ENCODE data around the gene HUWE1.
"Not testable (repeated sequence)": the region's sequence is repeated elsewhere in the genome, so short reads cannot be mapped to it uniquely, and the experiment has no call there.

HUWE1 gene, protein sequence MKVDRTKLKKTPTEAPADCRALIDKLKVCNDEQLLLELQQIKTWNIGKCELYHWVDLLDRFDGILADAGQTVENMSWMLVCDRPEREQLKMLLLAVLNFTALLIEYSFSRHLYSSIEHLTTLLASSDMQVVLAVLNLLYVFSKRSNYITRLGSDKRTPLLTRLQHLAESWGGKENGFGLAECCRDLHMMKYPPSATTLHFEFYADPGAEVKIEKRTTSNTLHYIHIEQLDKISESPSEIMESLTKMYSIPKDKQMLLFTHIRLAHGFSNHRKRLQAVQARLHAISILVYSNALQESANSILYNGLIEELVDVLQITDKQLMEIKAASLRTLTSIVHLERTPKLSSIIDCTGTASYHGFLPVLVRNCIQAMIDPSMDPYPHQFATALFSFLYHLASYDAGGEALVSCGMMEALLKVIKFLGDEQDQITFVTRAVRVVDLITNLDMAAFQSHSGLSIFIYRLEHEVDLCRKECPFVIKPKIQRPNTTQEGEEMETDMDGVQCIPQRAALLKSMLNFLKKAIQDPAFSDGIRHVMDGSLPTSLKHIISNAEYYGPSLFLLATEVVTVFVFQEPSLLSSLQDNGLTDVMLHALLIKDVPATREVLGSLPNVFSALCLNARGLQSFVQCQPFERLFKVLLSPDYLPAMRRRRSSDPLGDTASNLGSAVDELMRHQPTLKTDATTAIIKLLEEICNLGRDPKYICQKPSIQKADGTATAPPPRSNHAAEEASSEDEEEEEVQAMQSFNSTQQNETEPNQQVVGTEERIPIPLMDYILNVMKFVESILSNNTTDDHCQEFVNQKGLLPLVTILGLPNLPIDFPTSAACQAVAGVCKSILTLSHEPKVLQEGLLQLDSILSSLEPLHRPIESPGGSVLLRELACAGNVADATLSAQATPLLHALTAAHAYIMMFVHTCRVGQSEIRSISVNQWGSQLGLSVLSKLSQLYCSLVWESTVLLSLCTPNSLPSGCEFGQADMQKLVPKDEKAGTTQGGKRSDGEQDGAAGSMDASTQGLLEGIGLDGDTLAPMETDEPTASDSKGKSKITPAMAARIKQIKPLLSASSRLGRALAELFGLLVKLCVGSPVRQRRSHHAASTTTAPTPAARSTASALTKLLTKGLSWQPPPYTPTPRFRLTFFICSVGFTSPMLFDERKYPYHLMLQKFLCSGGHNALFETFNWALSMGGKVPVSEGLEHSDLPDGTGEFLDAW (N-terminal part only)

DNA sequence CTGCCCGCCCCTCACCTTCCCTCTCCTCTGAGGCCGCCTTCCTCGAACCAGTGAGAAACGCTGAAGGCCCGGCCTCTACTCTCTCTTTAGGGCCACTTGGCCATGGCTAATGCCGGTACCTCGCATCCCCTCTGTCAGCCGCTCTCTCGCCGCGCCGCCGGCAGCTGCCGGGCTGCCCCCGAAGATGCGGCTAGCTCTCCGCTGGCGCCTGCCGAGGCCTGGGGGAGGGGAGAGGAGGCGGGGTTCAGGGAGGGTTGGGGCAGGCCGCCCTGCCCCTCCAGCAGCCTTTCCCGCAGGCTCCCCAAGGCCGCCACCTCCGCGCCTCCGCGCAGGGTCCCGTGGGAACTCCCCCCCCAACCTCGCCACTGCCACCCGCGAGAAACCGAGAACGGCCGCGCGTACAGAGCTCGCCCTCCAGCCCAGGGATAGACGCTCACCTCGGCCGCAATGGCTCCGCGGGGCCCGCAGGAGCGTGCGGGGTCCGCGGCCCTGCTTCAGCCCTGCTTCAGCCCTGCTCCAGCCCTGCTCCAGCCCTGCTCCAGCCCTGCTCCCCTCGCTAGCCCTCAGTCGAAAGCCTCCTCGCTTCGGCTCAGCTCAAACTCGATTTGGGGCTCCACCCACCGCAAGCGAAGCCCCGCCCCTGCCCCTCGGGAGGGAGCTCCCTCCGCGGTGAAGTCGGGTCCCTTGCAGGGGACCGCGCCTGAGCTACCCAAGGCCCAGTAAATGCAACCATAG, at the start of gene HUWE1:
TSS of gene HUWE1 (minus strand) at position 569 of the 735 bp plus-strand sequence. CDS start 32,612 bp downstream, outside the sequence.
- DNase-seq (ENCODE audit: low read depth), result no peak

DNA sequence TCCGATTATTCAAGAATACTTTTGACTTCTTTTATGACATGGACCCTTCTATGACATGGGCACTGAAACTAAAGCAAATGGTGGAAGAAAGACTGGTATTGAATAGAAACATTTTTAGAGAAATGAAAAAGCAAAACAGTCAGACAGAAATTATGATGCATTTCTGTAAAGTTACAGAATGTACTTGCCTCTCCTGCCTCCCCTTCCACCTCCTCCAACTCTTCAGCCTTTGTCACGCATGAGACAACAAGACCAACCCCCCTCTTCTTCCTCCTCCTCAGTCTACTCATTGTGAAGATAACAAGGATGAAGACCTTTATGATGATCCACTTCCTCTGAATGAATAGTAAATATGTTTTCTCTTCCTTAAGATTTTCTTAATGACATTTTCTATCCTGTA, 46.3 kb upstream of the HUWE1 start:
- no peak for DNase-seq (ENCODE audit: low read depth)

DNA sequence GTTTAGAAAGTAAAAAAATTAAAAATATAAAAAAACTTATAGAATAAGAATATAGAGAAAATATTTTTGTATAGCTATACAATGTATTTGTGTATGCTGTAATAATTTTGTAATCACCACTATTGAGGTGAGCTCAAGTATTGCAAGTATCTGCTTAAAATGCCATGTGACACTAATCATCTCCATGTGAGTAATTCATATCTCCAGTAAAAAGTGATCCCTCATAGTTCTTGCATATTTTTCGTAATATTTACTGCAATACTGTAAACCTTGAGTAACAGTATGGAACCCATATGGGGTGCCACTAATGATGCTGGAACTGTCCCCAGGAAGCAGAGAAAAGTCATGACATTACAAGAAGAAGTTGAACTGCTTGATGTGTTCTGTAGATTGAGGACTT, 43.2 kb upstream of the HUWE1 start:
- DNase-seq (ENCODE audit: low read depth), result no peak

DNA sequence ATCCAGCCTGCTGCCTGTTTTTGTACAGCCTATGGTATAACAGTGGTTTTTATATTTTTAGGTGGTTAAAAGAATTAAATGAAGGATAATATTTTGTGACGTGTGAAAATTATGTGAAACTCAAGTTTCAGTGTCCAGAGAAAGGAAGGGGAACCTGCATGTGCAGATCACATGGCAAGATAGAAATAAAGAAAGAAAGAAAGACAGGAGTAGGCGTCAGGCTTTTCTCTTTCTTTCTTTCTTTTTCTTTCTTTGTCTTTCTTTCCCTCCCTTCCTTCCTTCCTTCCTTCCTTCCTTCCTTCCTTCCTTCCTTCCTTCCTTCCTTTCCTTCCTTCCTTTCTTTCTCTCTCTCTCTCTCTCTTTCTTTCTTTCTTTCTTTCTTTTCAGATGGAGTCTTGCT, 42.0 kb upstream of the HUWE1 start:
- DNase-seq (ENCODE audit: low read depth), result no peak

DNA sequence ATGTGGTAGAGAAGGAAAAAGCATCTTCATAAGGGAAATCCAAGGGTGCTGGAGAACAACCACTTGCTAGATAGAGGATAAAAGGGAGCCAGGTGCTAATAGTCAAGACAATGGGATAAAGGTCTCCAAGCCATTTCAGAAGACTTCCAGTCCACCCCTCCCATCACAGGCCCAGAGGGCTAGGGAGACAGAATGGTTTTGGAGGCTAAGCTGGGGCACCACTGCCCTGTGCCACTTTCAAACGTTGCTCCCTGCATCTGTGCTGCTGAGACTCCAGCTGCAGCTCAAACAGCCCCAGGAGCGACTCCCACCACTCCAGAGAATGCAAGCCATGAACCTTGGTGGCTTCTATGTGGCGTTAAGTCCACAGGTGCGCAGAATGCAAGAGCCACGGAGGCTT, 38.4 kb upstream of the HUWE1 start:
- DNase-seq (ENCODE audit: low read depth), result no peak

DNA sequence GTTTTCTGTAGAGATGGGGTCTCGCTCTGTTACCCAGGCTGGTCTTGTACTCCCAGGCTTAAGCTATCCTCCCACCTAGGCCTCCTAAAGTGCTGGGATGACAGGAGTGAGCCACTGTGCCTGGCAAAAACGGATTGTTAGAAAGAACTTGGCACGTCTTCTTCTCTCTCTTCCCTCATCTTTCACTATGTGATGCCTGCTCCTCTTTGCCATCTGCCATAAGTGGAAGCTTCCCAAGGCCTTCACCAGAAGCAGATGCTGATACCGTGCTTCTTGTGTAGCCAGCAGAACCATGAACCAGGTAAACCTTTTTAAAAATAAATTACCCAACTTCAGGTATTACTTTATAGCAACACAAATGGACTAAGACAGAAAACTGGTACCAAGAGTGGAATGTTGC, 36.9 kb upstream of the HUWE1 start:
- DNase-seq (ENCODE audit: low read depth), result no peak

DNA sequence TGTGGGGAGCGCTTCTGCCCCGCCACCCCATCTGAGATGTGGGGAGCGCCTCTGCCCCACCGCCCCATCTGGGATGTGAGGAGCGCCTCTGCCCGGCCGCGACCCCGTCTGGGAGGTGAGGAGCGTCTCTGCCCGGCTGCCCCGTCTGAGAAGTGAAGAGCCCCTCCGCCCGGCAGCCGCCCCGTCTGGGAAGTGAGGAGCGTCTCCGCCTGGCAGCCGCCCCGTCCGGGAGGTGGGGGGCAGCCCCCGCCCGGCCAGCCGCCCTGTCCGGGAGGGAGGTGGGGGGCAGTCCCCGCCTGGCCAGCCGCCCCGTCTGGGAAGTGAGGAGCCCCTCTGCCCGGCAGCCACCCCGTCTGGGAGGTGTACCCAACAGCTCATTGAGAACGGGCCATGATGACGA, 35.1 kb upstream of the HUWE1 start:
- DNase-seq (ENCODE audit: low read depth), result not testable (repeated sequence)

DNA sequence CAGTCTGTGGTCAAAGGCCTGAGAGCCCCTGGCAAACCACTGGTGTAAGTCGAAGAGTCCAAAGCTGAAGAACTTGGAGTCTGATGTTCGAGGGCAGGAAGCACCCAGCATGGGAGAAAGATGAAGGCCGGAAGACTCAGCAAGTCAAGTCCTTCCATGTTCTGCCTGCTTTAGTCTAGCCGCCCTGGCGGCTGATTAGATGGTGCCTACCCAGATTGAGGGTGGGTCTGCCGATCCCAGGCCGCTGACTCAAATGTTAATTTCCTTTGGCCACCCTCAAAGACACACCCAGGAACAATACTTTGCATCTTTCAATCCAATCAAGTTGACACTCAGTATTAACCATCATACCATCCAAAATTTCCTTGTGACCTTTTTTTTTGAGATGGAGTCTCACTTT, 33.1 kb upstream of the HUWE1 start:
- not testable (repeated sequence) for DNase-seq (ENCODE audit: low read depth)

DNA sequence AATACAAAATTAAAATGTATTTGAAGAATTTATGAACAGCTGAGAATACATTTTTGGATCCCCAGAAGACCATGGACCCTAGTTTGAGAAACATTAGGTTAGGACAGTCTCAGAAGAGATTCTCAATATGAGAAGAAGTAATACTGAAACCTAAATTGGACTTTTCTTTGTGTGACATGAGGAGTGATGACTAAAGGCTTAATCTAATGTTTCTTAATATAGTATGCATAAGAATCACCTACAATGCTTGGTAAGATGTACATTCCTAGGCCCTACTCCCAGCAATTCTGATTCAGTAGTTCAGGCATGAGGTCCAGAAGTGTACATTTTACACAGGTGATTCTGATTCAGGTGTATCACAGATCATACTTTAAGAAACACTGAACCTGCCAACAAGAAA, 31.6 kb upstream of the HUWE1 start:
- DNase-seq (ENCODE audit: low read depth), result no peak

DNA sequence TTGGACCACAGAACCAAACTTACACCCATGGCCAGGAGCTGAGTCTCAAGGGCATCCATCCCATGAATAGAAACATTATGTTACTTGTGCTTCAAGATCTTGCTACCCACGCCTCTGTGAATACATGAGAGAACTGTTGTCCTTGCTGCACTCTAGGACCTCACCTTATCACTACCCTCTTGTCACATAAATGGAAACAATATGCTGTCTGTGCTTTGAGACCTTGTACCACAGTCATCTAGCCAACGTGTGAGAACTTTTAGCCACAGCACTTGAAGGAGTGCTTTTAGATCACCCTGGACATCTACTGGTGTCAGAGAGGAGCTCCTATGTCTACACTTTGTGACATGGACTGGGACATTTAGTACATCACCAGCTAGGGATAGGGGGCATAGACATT, 30.7 kb upstream of the HUWE1 start:
- no peak for DNase-seq (ENCODE audit: low read depth)

DNA sequence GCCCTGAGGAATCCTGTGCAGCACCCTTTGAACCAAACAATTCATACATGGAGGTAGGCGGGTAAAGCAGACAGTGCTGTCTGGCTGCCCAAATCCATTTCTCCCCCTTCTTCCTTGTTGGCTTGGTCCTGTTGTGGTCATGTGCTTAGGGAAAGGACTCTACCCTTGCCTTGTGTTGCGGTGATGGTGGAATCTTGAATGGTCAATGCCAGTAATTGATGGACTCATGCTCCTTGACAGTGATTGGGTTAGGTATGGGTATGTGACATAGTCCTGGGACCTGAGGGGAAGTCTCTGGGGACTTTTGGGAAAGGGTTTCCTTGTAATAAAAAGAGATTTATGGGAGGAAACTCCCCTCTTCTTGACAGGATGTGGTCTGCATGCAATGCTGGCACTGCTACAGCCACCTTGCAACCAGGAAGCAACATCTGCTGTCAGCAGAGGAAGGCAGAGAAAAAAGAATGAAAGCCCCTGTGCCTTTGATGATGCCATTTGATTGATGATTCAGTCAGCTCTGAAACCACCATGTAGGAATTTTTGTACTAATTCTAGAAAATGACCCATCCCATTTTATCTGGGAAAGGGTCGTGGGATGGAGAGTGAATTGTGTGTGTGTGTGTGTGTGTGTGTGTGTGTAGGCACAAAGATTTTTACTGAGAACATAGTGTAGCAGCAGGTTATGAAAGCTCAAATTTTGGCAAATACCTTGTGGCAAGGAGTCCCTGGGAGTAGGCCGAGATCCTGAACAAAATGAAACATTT, 30.0 kb upstream of the HUWE1 start:
- DNase-seq (ENCODE audit: low read depth), result peak; percentile 3

DNA sequence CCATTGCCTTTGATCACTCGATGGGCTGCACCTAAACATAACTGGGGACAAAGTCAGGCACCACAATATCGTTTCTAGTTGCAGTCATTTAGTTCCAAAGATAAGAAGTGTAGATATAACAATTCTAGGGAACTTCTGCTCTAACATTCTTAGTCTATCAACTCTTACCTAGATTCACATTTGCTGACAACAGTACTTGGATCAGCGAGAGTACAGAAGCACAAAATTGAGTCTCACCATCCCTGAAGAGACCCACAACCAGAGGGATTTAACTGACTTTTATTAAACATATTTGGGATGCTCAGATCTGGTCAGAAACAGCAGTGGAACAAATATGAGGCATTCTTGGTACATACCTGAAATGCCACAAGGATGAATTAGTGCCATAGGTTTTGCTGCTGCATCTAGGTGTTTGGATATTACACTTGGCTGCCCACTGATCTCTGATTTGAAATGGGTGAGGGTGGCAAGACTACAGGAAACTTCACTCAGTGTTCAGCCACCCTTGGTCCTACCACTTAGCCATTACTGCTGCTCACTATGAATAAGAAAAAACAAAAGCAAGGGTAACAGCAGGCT, 28.9 kb upstream of the HUWE1 start:
- no peak for DNase-seq (ENCODE audit: low read depth)

DNA sequence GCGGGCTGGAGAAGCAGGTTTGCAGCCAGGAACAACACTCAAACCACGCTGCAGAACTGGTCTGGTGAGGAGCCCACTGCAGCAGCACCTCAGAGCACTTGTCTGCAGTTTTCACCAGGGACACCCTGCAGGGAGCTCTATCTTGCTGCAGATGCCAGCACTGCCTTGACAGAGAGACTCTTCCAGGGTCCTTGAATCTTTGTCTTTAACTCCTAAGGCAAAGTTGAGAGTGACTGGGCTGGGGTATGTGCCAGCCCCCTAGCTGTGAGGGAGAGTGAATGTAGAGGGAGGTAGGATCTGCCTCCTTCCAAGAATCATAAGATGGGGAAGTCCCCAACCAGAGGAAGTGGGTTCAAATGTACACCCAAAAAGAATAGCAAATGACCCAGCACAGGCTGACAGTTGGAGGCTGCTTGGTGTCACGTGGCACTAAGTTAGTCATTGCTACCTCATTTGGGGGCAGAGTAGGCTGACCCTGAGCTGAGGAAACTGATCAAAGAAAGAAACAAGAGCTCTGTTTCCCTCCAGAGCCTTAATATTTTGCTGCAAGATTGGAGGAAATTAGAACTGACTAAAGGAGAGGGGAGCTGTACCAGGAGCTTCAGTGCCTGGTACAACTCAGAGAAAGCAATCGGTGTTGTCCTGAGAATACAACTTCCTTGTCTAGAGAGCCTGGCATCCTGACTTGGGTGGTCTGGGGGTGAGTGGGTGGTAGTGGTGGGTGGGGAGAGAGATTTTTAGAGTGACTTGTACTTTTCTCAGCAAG, 28.2 kb upstream of the HUWE1 start:
- DNase-seq (ENCODE audit: low read depth), result no peak

DNA sequence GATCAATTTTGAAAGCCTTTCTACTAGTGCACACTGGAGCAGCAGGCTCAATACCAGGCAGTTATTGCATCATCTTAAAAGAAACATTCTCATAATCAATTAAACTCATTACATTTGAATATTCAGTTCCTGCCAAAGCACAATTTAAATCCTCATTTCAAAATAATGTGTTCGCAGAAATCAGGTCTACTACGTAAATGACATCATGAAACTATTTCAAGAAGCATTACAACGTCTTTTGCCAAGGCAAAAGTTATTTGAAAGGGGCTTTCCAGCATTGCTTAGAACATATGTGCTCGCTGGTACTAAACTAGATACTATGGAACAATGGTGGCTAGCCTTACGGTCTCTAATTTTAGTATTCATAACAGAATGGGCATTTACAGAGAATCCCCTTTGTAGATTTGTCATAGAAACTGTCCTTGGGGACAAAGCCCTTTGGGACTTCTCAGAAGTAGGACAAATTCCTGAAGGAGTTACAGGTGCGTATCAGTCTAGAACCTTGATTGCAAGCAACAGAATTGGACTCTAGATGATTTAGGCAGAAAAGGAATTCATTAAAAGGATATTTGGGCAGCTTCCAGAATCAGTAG, 27.6 kb upstream of the HUWE1 start:
- DNase-seq (ENCODE audit: low read depth), result no peak

DNA sequence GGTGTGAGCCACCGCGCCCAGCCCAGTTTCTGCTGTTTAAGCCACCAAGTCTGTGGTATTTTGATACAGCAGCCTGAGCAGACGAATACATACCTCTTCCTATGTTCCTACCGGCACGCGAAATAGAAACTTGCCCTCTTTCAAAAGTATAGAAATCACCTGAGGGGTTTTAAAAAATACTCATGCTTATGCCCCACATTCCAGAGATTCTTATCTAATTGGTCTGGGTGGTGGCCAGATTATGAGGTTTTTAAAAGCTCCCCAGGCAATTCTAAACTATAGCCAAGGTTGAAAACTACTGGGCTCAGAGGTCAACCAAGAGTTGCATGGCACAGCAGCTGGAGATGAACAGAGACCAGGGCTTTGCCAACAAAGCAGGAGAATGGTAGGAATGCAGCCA, 24.9 kb upstream of the HUWE1 start:
- DNase-seq (ENCODE audit: low read depth), result no peak

DNA sequence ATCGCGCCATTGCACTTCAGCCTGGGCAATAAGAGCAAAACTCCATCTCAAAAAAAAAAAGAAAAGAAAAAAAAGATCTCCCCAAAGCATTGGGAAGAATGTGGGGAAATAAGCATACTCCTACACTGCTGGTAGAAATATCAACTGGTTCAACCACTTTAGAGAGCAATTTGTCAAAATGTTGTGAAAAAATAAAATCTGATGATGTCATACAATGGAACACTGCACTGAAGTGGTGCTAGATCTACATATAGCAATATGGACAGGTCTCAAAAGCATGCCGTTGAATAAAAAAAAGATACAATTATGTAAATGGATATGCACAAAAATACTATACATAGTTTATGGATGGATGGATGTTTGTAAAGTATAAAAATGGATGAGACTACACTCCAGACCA, 18.3 kb upstream of the HUWE1 start:
- no peak for DNase-seq (ENCODE audit: low read depth)

DNA sequence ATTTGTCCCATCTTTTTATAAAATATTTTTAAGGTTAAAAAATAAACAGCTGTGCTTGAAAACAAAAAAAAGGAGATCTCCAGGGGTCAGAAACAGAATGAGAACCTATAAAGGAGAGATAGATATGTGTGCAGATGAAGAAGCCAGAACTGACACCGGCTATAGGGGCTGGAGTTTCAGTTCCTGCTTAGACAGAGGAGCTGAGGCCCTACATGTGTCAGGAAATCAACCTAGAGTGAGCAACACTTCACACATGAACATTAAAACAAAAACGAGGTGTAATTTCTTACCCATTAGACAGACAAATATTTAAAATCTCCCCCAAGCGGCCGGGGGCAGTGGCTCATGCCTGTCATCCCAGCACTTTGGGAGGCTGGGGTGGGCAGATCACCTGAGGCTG, 17.8 kb upstream of the HUWE1 start:
- no peak for DNase-seq (ENCODE audit: low read depth)

DNA sequence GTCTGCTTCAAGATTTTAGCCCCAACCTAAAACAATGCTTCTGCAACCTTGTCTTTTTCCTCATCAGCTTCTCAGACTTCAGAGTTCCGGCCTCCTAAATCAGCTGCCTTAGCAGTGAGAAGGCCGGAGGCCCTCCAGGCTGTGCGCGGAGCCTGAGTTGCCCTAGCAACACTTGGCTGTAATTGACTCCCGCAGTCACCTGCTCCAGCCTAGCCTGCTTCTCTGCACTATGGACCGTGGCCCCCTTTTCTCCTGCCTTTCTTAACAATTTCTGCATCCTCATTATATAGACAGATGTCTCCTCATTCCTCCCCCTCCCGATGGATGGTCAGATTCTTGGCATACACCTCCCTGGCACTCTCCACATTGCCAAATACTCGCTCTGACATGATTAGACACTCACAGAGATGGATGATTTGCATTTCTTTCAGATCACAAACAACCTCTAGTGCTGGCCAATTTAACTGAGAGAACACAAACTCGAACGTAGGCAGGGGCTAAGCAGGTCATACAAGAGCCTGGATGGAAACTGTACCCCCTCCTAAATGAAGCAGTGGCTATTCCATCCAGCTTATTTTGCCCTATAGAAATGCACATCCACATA, 9.5 kb upstream of the HUWE1 start:
- no peak for DNase-seq (ENCODE audit: low read depth)

DNA sequence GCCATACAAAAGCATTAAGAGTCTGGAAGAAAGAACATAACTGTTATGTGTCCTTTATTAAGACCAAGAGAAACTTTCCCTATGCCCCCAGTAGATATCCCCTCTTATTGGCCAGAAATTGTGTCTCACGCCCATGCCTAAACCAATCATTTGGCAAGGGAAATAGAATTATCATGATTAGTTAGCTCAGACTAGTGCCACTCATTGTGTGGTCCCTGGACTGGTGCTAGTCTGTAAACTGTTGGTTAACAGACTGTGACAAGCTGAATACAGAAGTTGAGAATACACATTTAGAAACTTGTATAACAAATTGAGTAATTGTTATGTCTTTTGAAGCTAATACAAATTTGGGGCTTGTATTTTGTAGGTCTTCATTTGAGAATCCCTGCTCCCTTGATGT, 8.1 kb upstream of the HUWE1 start:
- no peak for DNase-seq (ENCODE audit: low read depth)

Data from GM04504 (cell line).